HG02870 (cell line): Measurements from ENCODE around the gene TSPAN11.

Experiments
- ATAC-seq: cut with Tn5 transposase; IDR thresholded peaks from one replicate; pipeline ENCODE4 v1.9.1; 2021; ENCODE audit warnings: mild to moderate bottlenecking, moderate library complexity; ENCODE audit not compliant: unreplicated experiment

Gene TSPAN11

GRCh38 chr12:30977537-30978349 lies 51.2 kb downstream of the TSPAN11 start:
- ATAC-seq: no peak

DNA sequence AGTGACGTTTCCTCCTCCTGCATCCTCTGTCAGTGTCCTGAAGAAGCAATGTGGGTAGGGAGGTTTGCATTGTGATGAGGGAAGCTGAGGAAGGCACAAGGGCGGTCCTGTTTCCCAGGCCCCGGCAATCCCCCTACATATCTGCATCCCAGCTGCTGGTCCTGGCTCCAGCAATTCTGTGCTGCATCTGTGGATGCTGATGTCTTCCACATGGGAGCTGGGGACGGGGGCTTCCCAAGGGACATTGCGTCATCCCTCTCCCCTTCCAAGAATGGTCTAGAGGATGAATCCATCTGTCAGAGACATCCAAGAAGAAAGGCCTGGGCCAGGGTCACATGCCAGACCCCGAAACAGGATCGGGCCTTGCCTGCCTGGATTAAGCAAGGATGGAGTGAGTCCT lies 52.1 kb downstream of the TSPAN11 start:
- ATAC-seq: no peak

GRCh38 chr12:30979371-30980259 lies 53.1 kb downstream of the TSPAN11 start:
- ATAC-seq: no peak

- ATAC-seq: no peak
Observed at GRCh38 chr12:30980955-30981662, 54.6 kb downstream of the TSPAN11 start.

GRCh38 chr12:30982413-30982812 lies 55.9 kb downstream of the TSPAN11 start:
- no peak for ATAC-seq

- peak; percentile 62 for ATAC-seq
Observed at GRCh38 chr12:30985814-30986452, 59.4 kb downstream of the TSPAN11 start.

DNA sequence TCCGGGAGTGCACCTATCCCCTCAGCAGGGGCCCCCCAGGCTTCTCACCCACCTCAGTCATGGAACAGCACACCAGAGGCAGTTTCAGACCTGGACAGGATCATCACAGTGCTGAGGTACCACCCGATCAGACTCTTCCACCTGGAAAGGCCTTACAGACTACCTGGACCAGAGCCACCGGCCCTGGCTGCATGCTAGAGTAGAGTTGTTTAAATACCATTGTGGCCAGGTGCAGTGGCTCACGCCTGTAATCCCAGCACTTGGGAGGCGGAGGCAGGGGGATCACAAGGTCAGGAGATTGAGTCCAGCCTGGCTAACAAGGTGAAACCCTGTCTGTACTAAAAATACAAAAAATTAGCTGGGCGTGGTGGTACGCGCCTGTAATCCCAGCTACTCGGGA lies 61.5 kb downstream of the TSPAN11 start:
- ATAC-seq: no peak

GRCh38 chr12:30988646-30989286 lies 62.2 kb downstream of the TSPAN11 start:
- no peak for ATAC-seq

DNA sequence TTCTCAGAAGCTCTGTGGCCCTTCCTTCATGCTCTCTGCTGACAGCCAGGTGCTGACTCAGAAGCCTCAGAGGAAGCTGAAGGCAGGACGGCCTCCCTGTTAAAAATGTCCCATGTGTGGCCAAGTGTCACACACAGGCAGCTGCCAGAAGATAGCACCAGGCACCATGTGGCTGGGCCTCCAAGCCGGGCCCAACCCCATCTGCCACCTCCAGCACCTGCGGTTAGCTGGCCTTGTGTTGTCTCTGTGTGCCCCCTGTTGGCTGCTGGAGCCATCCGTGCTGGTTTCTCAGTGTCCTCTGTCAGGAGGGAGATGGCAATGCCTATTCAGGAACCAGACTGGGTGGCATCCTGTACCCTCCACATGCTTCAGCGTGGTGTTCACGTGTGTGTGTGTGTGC lies 63.2 kb downstream of the TSPAN11 start:
- ATAC-seq: no peak

GRCh38 chr12:30990316-30990715 lies 63.8 kb downstream of the TSPAN11 start:
- ATAC-seq: no peak

- ATAC-seq: no peak
Observed at GRCh38 chr12:30990776-30991175, 64.2 kb downstream of the TSPAN11 start.

GRCh38 chr12:30991466-30991865 lies 64.9 kb downstream of the TSPAN11 start:
- ATAC-seq: no peak

DNA sequence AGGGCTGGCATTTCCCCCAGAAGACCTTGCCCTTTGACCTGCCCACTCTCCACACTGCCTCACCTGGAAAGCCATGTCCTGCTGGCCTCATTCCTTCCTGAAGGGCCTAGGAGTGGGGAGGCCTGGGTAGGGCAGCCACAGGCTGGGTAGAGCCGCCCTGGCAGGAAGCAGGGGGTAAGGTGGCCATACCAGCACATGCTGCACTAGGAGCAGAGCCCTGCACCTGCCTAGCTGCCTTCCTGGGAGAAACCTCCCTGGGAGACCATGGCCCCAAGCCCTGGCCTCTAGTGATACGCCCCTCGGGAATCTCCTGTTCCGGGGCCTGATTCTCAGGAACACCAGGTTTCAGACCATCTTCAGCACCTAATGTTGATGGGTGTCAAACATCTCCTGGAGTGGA lies 65.8 kb downstream of the TSPAN11 start:
- no peak for ATAC-seq

DNA sequence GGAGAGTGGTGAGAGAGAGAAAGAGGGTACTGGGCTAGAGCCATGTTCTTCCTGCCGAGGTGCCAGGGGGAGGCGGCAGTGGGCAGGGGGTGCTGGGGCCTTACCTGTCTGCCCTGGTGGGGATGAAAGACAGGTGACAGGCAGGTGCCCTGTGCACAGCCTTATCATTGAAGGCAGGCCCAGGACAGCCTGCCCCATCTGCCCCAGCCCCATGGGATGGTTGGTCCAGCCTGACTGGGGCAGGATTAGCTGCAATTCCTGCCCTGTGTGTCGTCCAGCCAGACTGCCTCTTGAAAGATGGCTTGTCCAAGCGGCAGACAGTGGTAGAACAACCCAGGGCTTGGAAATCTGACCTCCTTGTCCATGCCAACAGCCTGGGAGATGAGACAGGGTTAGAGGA lies 67.2 kb downstream of the TSPAN11 start:
- no peak for ATAC-seq

GRCh38 chr12:30994274-30994673 lies 67.7 kb downstream of the TSPAN11 start:
- ATAC-seq: no peak

DNA sequence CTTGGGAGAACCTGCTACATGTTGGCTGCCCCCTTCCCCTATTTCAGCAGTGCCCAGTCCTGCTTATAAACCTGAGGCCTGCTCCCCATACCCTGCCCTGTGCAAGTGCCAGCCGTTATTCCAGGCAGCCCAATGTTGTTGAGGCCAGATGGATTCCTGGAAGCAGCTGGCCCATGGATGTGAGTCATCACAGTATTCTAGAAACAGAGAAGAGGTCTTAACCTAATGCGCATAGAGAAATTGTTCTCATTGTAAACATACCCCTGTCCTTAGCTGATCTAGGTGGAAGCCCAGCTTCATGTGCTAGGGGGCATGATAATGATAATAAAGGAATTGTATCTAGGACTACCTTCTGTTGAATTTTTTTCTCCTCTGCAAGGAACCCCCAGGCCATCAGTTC lies 69.7 kb downstream of the TSPAN11 start:
- ATAC-seq: no peak

- ATAC-seq: no peak
Observed at GRCh38 chr12:30996752-30997151, 70.2 kb downstream of the TSPAN11 start.

GRCh38 chr12:30997685-30998440 lies 71.3 kb downstream of the TSPAN11 start:
- ATAC-seq: no peak

GRCh38 chr12:30999011-30999410 lies 72.5 kb downstream of the TSPAN11 start:
- ATAC-seq: no peak

DNA sequence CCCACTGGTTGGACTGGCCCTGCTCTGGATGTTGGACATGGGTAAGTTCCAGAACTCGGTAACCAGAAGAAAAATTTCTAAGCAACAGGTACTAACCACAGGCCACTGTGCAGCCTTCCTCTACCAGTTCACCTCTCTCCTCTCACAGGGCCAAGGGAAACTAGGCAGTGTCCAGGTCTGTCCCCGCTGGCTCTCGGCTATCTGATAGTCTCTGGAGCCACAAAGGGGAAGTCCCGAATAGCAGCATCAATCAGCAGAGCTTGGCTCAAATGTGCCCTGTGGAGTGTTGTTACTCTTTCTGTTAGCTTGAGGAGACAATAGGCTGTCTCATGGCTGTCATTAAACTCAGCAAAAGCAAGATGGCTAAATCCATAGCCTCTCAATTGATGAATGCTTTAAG lies 73.2 kb downstream of the TSPAN11 start:
- ATAC-seq: no peak
